Endodermal cell (in vitro differentiated cells): Measurements from ENCODE around the gene KDM1B. TPM values are rescaled to one million over a fixed set of nuclear protein-coding genes. Genes with fewer than 3 reads are reported as not detected.
A peak's percentile ranks its signal among the peaks of the same experiment; 100 is the strongest.

ENCODE experiments used
- DNase-seq: peaks from one replicate; pipeline ENCODE4 v3.0.0-alpha.2; 2017
- H3K27ac ChIP-seq: 2 replicates; pipeline ENCODE4 v1.5.1; 2013; ENCODE audit warnings: mild to moderate bottlenecking, low read depth, low read length, moderate library complexity
- H3K27me3 ChIP-seq: 2 replicates; pipeline ENCODE4 v1.6.1; 2013; ENCODE audit warnings: mild to moderate bottlenecking, low read length, moderate library complexity; ENCODE audit not compliant: insufficient read depth, control insufficient read depth, poor library complexity, severe bottlenecking
- H3K36me3 ChIP-seq: 2 replicates; pipeline ENCODE4 v1.7.0; 2013; ENCODE audit warnings: mild to moderate bottlenecking, low read length, moderate library complexity; ENCODE audit not compliant: control insufficient read depth, insufficient read depth
- H3K4me1 ChIP-seq: one replicate; pipeline ENCODE4 v1.7.0; 2013; ENCODE audit warnings: low read length; ENCODE audit not compliant: control insufficient read depth, insufficient read depth
- H3K4me3 ChIP-seq: 2 replicates; pipeline ENCODE4 v1.5.1; 2013; ENCODE audit warnings: mild to moderate bottlenecking, low read length, moderate library complexity
- H3K9ac ChIP-seq: 2 replicates; pipeline ENCODE4 v1.6.1; 2013; ENCODE audit warnings: mild to moderate bottlenecking, low read length, moderate library complexity; ENCODE audit not compliant: poor library complexity, severe bottlenecking; ENCODE audit errors: extremely low read depth
- H3K9me3 ChIP-seq: 2 replicates; pipeline ENCODE4 v1.6.1; 2013; ENCODE audit warnings: mild to moderate bottlenecking, low read length, moderate library complexity; ENCODE audit not compliant: control insufficient read depth
- H3K27ac Mint-ChIP-seq: 2 replicates; pipeline ENCODE4 v1.8.0; 2020; ENCODE audit warnings: mixed read lengths
- H3K27me3 Mint-ChIP-seq: 2 replicates; pipeline ENCODE4 v1.8.0; 2021; ENCODE audit warnings: mild to moderate bottlenecking, mixed read lengths; ENCODE audit not compliant: insufficient read depth
- H3K36me3 Mint-ChIP-seq: 2 replicates; pipeline ENCODE4 v1.8.0; 2020; ENCODE audit warnings: low read depth, mixed read lengths
- H3K4me1 Mint-ChIP-seq: 2 replicates; pipeline ENCODE4 v1.8.0; 2020; ENCODE audit warnings: mixed read lengths
- H3K4me3 Mint-ChIP-seq: 2 replicates; pipeline ENCODE4 v1.8.0; 2020; ENCODE audit warnings: mild to moderate bottlenecking, moderate library complexity, mixed read lengths
- H3K9me3 Mint-ChIP-seq: 2 replicates; pipeline ENCODE4 v1.8.0; 2020; ENCODE audit warnings: mild to moderate bottlenecking, mixed read lengths
- WGBS, 2 experiments: methylation state at CpG; one replicate each; pipeline versions ENCODE4 v1.1.5 to v1.1.7; 2013; ENCODE audit warnings: missing lambda C conversion rate in 2 of 2, mixed read lengths in 1 of 2; ENCODE audit not compliant: insufficient coverage in 1 of 2, insufficient read length in 1 of 2; 5-methylcytosine and 5-hydroxymethylcytosine counted together
- total RNA-seq, 2 donors: library from RNA; stranded (reverse); fragmentation: NEBNext Ultra II Directional in 1 of 2; extraction: Animal tissue kit (Norgen Biotek cat#: 25700) in 1 of 2; gene quantifications; 2 replicates in 1 of 2; 3 replicates in 1 of 2; pipeline ENCODE4 v1.2.1, GENCODE V29; 2021
- TF ChIP-seq, protein P1 (sequence below): fragments of 200-600 bp; sonication (generic); conservative IDR thresholded peaks from 2 replicates; pipeline ENCODE4 v1.5.0; 2021; ENCODE audit warnings: antibody characterized with exemption, mild to moderate bottlenecking

KDM1B gene
- total RNA-seq, 2 donors from 2014 or later, result 7.7 to 9.3 TPM

DNA sequence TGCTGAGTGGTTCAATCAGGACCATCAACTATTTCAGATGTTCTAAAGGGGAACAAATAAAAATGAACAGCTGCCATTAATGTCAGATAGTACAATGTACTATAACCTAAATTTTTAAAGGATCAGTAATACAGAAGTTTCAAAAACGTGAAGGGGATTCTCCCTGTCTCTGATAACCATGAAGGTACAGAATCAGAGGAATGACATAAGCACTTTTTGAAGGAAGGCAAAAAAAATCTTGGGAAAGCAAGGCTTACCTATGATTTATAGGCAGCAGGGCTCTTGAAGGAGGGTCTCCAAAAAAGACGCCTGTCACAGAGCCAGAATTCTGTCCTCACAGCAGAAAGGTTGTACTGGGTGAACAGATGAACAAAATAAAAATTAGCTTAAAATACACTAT is 89.0 kb downstream of the KDM1B start:
- Histone ChIP-seq H3K36me3 (peaks cover 96% of the 10 kb centered on the region), H3K9ac (no peak overlapping the region), H3K27me3 (no peaks in the 10 kb centered on the region), H3K4me3 (no peak overlapping the region), H3K27ac (no peak overlapping the region), H3K9me3 (no peaks in the 10 kb centered on the region), H3K4me1 (no peaks in the 10 kb centered on the region)
- Mint-ChIP-seq H3K9me3 (no peaks in the 10 kb centered on the region), H3K27me3 (no peaks in the 10 kb centered on the region), H3K27ac (peak overlapping the region; percentile 54), H3K36me3 (peaks cover 83% of the 10 kb centered on the region), H3K4me1 (no peaks in the 10 kb centered on the region), H3K4me3 (no peak overlapping the region)
- TF ChIP-seq, protein P1, sequence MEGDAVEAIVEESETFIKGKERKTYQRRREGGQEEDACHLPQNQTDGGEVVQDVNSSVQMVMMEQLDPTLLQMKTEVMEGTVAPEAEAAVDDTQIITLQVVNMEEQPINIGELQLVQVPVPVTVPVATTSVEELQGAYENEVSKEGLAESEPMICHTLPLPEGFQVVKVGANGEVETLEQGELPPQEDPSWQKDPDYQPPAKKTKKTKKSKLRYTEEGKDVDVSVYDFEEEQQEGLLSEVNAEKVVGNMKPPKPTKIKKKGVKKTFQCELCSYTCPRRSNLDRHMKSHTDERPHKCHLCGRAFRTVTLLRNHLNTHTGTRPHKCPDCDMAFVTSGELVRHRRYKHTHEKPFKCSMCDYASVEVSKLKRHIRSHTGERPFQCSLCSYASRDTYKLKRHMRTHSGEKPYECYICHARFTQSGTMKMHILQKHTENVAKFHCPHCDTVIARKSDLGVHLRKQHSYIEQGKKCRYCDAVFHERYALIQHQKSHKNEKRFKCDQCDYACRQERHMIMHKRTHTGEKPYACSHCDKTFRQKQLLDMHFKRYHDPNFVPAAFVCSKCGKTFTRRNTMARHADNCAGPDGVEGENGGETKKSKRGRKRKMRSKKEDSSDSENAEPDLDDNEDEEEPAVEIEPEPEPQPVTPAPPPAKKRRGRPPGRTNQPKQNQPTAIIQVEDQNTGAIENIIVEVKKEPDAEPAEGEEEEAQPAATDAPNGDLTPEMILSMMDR, result no peak
- DNase-seq, result no peak
- 95% methylated on average over 2 of the region's 2 CpGs; no CpG with 5 or more reads in 1 of the 2 experiments for WGBS, 2 experiments

DNA sequence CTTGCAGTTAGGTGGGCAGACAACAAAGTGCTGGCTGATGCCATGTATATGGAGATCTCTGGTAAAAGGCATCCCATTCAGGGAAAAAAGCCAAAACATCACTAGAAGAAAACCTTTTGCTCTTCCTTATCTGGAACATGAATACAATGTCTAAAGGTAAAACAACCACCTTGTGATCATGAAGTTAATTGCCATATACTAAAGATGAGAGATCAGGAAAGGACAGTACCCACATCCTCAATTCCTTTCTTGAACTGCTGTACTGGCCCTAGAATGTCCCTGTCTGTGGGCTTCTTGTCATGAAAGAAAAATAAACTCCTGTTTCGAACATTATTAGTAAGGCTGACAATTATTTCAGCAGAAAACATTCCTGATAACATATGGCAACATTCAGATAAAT is 89.9 kb downstream of the KDM1B start:
- Histone ChIP-seq H3K9ac (no peak overlapping the region), H3K36me3 (peaks cover 96% of the 10 kb centered on the region), H3K4me1 (no peaks in the 10 kb centered on the region), H3K9me3 (no peaks in the 10 kb centered on the region), H3K27me3 (no peaks in the 10 kb centered on the region), H3K4me3 (no peak overlapping the region), H3K27ac (no peak overlapping the region)
- Mint-ChIP-seq H3K4me1 (no peaks in the 10 kb centered on the region), H3K4me3 (no peak overlapping the region), H3K27me3 (no peaks in the 10 kb centered on the region), H3K36me3 (peaks cover 84% of the 10 kb centered on the region), H3K27ac (no peak overlapping the region), H3K9me3 (no peaks in the 10 kb centered on the region)
- no peak for DNase-seq
- 97 to 100% methylated on average over 1 of the region's 1 CpG for WGBS, 2 experiments
- TF ChIP-seq, protein P1, result no peak

DNA sequence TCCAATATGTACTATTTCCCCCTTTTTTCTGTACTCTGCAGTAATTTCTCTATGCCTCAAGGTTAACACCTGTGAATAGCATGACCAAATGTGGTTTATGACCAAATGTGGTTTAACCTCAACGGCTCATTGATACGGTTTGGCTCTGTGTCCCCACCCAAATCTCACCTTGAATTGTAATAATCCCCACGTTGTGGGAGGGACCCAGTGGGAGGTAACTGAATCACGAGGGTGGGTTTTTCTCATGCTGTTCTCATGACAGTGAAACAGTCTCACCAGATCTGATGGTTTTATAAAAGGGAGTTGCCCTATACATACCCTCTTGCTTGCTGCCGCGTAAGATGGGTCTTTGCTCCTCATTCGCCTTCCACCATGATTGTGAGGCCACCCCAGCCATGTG is 90.4 kb downstream of the KDM1B start:
- DNase-seq, result no peak
- Mint-ChIP-seq H3K9me3 (no peaks in the 10 kb centered on the region), H3K36me3 (peaks cover 79% of the 10 kb centered on the region), H3K27ac (no peak overlapping the region), H3K4me3 (no peak overlapping the region), H3K27me3 (no peaks in the 10 kb centered on the region), H3K4me1 (no peaks in the 10 kb centered on the region)
- 68 to 77% methylated on average over 4 to 7 of the region's 7 CpGs for WGBS, 2 experiments
- no peak overlapping the region for H3K4me3 ChIP-seq
- peaks cover 96% of the 10 kb centered on the region for H3K36me3 ChIP-seq
- H3K4me1 ChIP-seq, result no peaks in the 10 kb centered on the region
- no peak overlapping the region for H3K27ac ChIP-seq
- TF ChIP-seq, protein P1, result no peak
- H3K9ac ChIP-seq, result no peak overlapping the region
- no peaks in the 10 kb centered on the region for H3K9me3 ChIP-seq
- H3K27me3 ChIP-seq, result no peaks in the 10 kb centered on the region
